Stimulated activated CD8-positive, alpha-beta memory T cell treated with anti-CD3 and anti-CD28 coated beads, Interleukin-4, amount 100 ng/mL, for 4 hours (primary cell): ENCODE results near the gene OTOF.

Source experiments
- DNase-seq, 2 donors: peaks; one replicate each; pipeline ENCODE4 v3.0.0-alpha.2; 2020; ENCODE audit warnings: low read depth in 2 of 2, low spot score in 1 of 2

The OTOF gene

DNA sequence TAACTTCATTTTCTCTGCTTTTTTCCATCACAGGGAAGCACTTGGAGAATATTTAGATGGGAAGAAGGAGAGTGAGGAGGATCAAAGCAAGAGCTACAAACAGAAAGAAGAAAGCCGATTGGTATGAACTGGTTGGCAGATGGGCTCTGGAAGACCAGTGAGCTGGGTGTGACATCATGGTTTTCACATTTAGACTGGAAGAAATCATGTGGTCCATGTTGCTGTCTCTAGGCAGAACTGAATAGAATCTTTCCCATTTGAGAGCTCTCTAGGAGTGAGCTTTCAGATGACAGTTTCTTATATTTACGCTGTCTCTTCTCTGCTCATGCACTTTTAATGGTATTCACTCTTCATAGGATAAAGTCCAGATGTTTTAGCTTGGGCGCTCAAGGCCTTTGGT lies 63.6 kb downstream of the OTOF start:
- no peak for DNase-seq

DNA sequence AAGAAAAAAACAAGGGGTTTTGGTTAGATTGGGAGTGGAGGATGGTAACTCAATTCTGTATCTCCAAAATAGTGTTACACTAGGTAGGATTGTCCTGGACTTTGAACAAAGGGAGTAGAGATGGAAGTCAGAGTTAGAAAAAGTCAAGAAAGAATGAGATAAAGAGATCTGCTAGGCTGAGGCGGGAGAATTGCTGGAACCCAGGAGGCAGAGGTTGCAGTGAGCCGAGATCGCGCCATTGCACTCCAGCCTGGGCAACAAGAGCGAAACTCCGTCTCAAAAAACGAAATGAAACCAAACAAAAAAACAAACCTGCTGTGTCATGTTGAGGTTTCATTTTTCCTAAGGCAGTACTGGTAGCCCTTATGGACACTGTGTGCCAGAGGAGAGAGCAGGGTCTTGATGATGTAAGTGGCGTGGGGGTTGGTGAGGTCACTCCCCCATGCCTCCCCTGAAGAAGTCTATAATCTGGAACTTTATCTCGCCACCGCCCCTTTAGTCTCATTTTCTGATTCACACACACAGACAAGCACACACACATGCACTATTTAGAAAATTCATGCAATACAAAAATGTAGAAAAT lies 65.7 kb downstream of the OTOF start:
- DNase-seq, result no peak

DNA sequence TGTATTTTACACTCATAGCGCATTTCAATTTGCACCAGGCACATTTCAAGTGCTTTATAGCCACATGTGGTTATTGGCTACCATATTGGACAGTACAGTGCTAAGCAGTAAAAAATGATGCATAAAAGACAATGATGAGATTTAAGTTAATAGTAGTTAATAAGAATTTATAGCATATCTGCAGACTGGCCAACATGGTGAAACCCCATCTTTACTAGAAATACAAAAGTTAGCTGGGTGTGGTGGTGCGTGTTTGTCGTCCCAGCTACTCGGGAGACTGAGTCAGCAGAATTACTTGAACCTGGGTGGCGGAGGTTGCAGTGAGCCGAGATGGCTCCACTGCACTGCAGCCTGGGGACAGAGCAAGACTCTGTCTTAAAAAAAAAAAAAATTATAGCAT lies 66.5 kb downstream of the OTOF start:
- no peak for DNase-seq

DNA sequence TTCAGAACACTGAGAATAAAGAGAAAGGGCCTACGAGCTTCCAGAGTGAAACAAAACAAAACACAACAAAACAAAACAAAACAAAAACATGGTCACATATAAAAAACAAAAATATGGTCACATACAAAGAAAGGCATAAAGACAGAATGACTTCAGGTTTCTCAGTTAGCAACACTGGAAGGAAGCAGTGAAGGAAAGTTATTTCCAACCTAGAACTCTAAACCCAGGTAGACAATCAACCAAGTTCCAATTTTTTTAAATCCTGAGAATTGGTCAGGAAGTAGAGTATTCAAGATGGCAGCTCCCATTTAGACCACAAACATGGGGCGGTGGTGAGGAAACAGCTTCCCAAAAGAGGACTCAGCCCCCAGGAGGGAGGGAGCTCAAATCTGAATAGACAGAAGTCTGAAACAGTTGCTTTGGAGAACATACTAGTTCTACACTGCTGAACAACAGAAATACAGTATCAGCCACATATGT lies 67.1 kb downstream of the OTOF start:
- no peak for DNase-seq

DNA sequence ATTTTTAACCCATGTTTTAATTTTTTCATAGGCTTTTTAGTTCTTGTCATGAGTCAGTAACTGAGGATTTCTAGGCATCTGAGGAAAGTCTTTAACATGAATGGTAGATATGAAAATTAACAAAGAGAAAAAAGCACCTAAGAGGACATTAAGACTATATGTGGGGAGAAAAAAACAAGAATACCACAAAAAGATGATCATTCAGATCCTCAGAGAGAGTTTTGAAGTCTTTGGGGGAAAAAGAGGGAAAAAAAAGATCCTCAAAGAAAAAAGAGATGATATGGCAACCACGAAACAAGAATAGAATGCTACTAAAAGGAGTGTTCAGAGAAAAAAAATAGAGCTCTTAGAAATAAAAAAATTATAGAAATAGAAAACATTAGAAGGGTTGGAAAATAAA lies 68.1 kb downstream of the OTOF start:
- no peak for DNase-seq

DNA sequence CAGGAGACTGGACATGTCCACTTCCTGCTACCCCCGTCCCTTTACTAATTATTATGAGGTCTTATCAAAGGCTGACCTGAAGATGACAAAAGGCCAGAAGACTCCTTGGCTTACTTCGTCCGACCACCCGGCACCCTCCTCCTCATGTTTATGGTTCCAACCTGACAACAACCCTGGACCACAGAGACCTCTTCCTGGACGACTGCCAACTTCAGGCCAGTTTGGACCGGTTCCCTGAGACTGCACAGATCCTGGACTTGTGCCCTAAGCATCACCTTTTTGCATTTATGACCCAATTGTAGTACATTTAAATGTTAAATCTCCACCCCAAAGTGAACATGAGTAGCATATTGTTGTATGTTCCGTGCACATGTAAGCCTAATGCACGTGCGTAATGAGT lies 70.4 kb downstream of the OTOF start:
- no peak for DNase-seq
